ENCODE measurements around the gene PTX4.

DNA sequence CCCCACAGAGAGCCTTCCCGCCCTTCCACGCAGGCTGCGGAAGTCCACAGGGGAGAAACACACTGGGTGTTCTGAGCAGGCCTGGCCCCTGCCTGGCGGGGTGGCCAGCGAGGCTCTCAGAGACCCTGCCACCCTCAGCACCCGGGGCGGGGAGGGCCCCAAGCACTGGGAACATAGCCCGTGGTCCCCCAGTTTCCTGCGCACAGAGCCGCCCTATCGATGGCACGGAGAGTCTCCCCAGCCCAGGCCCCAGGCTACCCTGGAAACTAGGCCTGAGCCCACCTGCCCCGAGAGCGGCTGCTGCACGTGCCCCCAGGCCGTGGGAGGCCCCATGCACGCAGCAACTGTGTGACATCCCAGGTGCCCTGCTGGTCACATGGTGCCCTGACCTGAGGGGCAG, 34.2 kb downstream of the PTX4 start:
- TF ChIP-seq, protein P1, sequence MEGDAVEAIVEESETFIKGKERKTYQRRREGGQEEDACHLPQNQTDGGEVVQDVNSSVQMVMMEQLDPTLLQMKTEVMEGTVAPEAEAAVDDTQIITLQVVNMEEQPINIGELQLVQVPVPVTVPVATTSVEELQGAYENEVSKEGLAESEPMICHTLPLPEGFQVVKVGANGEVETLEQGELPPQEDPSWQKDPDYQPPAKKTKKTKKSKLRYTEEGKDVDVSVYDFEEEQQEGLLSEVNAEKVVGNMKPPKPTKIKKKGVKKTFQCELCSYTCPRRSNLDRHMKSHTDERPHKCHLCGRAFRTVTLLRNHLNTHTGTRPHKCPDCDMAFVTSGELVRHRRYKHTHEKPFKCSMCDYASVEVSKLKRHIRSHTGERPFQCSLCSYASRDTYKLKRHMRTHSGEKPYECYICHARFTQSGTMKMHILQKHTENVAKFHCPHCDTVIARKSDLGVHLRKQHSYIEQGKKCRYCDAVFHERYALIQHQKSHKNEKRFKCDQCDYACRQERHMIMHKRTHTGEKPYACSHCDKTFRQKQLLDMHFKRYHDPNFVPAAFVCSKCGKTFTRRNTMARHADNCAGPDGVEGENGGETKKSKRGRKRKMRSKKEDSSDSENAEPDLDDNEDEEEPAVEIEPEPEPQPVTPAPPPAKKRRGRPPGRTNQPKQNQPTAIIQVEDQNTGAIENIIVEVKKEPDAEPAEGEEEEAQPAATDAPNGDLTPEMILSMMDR (IDR thresholded peaks at IDR 0.05) = no peak
- TF ChIP-seq POLR2A (IDR thresholded peaks at IDR 0.05) = no peak

Measured in esophagus squamous epithelium (tissue), 4 donors.